ENCODE measurements around the gene SLC25A47. TPM values are rescaled to one million over a fixed set of nuclear protein-coding genes. Genes with fewer than 3 reads are reported as not detected.

Gene SLC25A47
- total RNA-seq, 2 donors from 2014 or later: not detected

DNA sequence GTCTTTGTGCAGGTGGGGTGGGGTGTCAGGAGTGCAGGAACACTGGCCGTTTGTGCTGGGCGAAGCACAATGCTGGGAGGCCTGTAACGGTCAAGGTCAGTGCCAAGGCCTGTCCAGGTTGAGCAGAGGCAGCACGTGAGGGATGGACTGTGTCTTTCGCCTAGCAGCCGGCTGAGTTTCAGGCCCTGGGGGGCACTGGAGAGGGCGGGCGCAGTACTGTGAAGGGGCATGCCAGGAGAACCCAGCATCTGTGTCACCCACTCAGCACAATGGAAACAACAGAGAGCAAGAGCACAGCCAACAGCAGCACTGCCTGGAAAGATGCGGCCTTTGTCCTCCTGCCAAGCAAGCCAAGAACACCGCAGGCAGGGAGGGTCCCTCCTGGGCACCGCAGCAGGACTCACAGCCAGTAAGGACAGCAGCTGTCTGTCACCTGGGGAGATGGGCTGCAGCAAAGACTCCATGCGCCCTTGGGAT is 25.2 kb downstream of the SLC25A47 start:
- no peaks in the 10 kb centered on the region for H3K4me1 ChIP-seq (ENCODE audit: control insufficient read depth in 1 of 2, low read depth in 2 of 2)
- no peak overlapping the region for H3K27ac ChIP-seq
- DNase-seq (ENCODE audit: low spot score) (no peak), ATAC-seq (ENCODE audit: insufficient number of reproducible peaks, low FRiP score, low read depth) (no peak)
- H3K4me3 ChIP-seq: no peak overlapping the region
- no peaks in the 10 kb centered on the region for H3K27me3 ChIP-seq (replicated peaks; ENCODE audit: insufficient read depth)
- TF ChIP-seq, protein P1, sequence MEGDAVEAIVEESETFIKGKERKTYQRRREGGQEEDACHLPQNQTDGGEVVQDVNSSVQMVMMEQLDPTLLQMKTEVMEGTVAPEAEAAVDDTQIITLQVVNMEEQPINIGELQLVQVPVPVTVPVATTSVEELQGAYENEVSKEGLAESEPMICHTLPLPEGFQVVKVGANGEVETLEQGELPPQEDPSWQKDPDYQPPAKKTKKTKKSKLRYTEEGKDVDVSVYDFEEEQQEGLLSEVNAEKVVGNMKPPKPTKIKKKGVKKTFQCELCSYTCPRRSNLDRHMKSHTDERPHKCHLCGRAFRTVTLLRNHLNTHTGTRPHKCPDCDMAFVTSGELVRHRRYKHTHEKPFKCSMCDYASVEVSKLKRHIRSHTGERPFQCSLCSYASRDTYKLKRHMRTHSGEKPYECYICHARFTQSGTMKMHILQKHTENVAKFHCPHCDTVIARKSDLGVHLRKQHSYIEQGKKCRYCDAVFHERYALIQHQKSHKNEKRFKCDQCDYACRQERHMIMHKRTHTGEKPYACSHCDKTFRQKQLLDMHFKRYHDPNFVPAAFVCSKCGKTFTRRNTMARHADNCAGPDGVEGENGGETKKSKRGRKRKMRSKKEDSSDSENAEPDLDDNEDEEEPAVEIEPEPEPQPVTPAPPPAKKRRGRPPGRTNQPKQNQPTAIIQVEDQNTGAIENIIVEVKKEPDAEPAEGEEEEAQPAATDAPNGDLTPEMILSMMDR (IDR thresholded peaks at IDR 0.05): no peak
- peaks cover 22% of the 10 kb centered on the region for H3K36me3 ChIP-seq
- H3K9me3 ChIP-seq: no peaks in the 10 kb centered on the region

DNA sequence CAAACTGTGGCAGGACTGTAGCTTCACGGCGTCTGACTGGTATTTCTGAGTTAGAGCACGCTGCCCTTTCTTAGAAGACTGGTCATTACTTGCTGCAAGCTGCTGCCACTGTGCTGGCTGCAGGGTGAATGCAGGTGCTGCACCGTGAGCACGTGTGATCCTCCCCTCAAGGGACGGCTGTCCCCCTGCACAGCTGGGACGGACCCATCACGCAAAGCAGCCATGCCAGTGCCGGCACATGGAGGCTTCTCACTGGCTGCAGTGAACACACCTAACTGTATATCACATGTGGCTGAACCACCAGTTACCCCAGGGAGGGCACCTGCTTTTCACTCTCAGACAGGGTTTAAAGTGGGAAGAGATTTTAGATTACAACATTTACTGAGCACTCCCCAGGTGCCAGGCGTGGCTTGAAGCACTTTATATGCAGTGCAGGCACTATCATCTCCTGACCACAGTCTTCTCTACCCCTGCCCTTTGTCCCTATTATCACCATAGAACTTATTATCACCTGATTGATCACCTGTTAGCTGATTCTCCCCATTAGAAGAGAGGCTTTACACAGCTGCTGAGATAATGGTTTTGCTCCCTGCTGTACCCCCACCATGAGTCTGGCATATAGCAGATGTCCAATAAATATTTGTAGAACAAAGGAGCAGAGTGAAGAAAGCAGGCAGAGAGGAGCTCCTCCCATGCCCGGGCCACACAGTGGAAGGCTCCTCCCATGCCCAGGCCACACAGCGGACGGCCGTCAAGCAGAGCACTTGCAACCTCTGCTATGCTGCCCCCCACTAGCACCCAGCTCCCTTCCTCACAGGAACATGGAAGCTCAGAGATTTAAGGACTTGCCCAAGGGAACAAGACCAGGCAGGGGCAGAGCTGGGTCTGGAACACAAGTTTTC is 25.9 kb downstream of the SLC25A47 start:
- ATAC-seq (ENCODE audit: insufficient number of reproducible peaks, low FRiP score, low read depth): no peak
- Histone ChIP-seq H3K36me3 (peaks cover 28% of the 10 kb centered on the region), H3K4me3 (no peak overlapping the region), H3K9me3 (no peaks in the 10 kb centered on the region), H3K27ac (no peak overlapping the region), H3K27me3 (replicated peaks; ENCODE audit: insufficient read depth) (no peaks in the 10 kb centered on the region), H3K4me1 (ENCODE audit: control insufficient read depth in 1 of 2, low read depth in 2 of 2) (no peaks in the 10 kb centered on the region)
- DNase-seq (ENCODE audit: low spot score): no peak
- TF ChIP-seq, protein P1 (IDR thresholded peaks at IDR 0.05): no peak

DNA sequence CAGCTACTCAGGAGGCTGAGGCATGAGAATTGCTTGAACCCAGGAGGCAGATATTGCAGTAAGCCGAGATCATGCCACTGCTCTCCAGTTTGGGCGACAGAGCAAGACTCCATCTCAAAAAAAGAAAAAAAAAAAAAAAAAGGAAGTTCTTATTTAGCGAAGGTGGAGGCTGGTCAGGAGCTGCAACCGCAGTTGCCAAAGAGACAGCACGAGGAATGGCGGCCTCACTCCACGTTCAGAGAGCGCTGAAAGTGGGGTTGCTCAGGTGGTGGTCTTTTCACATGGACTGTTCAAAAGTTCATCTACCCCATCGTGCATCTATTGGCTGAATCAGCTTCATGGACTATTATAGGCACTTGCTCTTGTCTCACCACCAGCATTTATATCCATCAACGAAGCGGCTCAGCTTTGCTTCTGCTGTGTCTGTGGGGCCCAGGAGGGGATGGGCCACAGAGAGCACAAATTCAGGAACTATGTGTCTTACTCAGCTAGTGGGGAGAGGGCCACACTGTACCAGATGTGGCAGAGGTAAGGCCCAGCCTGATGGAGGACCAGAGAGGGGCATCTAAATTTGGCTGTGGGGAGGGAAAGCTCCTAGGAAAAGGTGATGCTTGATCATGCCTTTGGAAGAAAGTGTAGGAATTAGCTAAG is 27.3 kb downstream of the SLC25A47 start:
- Histone ChIP-seq H3K4me1 (ENCODE audit: control insufficient read depth in 1 of 2, low read depth in 2 of 2) (no peaks in the 10 kb centered on the region), H3K4me3 (no peak overlapping the region), H3K27ac (no peak overlapping the region), H3K27me3 (replicated peaks; ENCODE audit: insufficient read depth) (no peaks in the 10 kb centered on the region), H3K9me3 (no peaks in the 10 kb centered on the region), H3K36me3 (peaks cover 29% of the 10 kb centered on the region)
- DNase-seq (ENCODE audit: low spot score) (no peak), ATAC-seq (ENCODE audit: insufficient number of reproducible peaks, low FRiP score, low read depth) (no peak)
- TF ChIP-seq, protein P1 (IDR thresholded peaks at IDR 0.05): no peak

DNA sequence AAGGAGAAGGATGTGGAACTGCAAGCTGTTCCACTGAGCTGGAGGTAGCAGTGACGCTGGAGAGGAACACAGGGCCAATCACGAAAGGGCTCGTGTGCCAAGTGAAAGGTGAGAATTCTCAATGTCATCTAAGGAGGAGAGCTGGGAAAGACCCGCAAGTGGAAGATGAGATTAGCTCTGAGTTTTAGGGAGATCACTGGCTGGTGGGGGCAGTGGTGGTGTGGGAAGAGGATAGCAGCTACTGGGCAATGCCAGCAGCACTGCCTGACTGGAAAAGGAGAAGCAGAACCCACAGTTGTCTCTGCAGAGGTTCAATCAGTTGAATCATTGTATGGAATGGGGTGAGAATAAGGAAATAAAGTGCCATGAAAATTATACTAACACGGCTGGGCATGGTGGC is 27.8 kb downstream of the SLC25A47 start:
- Histone ChIP-seq H3K27ac (no peak overlapping the region), H3K9me3 (no peaks in the 10 kb centered on the region), H3K27me3 (replicated peaks; ENCODE audit: insufficient read depth) (no peaks in the 10 kb centered on the region), H3K4me1 (ENCODE audit: control insufficient read depth in 1 of 2, low read depth in 2 of 2) (no peaks in the 10 kb centered on the region), H3K36me3 (peaks cover 31% of the 10 kb centered on the region), H3K4me3 (no peak overlapping the region)
- TF ChIP-seq, protein P1 (IDR thresholded peaks at IDR 0.05): no peak
- ATAC-seq (ENCODE audit: insufficient number of reproducible peaks, low FRiP score, low read depth): no peak
- DNase-seq (ENCODE audit: low spot score): no peak

DNA sequence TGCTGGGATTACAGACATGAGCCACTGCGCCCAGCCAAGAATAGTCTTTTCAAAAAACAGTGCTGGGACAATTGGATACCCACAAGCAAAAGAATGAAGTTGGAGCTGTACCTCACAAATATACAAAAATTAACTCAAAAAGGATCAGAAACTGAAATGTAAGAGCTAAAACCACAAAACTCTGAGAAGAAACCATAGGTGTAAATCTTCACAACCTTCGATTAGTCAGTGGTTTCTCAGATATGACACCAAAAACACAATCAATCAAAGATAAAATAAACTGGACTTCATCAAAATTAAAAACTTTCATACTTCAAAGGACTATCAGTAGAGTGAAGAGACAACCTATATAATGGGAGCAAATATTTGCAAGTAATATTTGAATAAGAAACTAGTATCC is 35.3 kb downstream of the SLC25A47 start:
- Histone ChIP-seq H3K4me3 (no peak overlapping the region), H3K9me3 (no peaks in the 10 kb centered on the region), H3K4me1 (ENCODE audit: control insufficient read depth in 1 of 2, low read depth in 2 of 2) (no peaks in the 10 kb centered on the region), H3K27me3 (replicated peaks; ENCODE audit: insufficient read depth) (no peaks in the 10 kb centered on the region), H3K36me3 (peaks cover 19% of the 10 kb centered on the region), H3K27ac (no peak overlapping the region)
- ATAC-seq (ENCODE audit: insufficient number of reproducible peaks, low FRiP score, low read depth) (no peak), DNase-seq (ENCODE audit: low spot score) (no peak)
- TF ChIP-seq, protein P1 (IDR thresholded peaks at IDR 0.05): no peak

Data from thoracic aorta (tissue), 2 donors.